GM06990 (cell line): ENCODE results near the gene PCBP1.

Experiments
- DNase-seq: peaks from one replicate; pipeline ENCODE4 v3.0.0-alpha.2; 2011; ENCODE audit not compliant: insufficient read length; ENCODE audit errors: extremely low read depth
- H3K27me3 ChIP-seq: replicated peaks from 2 replicates; pipeline ENCODE4 v1.6.0; 2011; ENCODE audit warnings: low read length; ENCODE audit not compliant: control insufficient read depth, insufficient read depth
- H3K36me3 ChIP-seq: 2 replicates; pipeline ENCODE4 v1.5.1; 2011; ENCODE audit warnings: low read length; ENCODE audit not compliant: control insufficient read depth, insufficient read depth
- H3K4me3 ChIP-seq: replicated peaks from 2 replicates; pipeline ENCODE4 v1.5.1; 2011; ENCODE audit warnings: low read depth, mild to moderate bottlenecking, control low read depth, low read length
- CTCF ChIP-seq: IDR thresholded peaks from 2 replicates; pipeline ENCODE4 v1.5.1; 2011; ENCODE audit warnings: low read length, control low read depth, mild to moderate bottlenecking, inconsistent platforms; ENCODE audit not compliant: insufficient read depth, poor library complexity, severe bottlenecking

Gene PCBP1

GRCh38 chr2:70044290-70045040 is 42.8 kb upstream of the PCBP1 start:
- H3K27me3 ChIP-seq, result no peaks in the 10 kb centered on the region
- peaks cover 3% of the 10 kb centered on the region for H3K36me3 ChIP-seq
- no peak overlapping the region for H3K4me3 ChIP-seq
- no peak for DNase-seq
- no peak for TF ChIP-seq CTCF

GRCh38 chr2:70045405-70045804 is 41.9 kb upstream of the PCBP1 start:
- no peak for TF ChIP-seq CTCF
- no peak for DNase-seq
- Histone ChIP-seq H3K27me3 (no peaks in the 10 kb centered on the region), H3K36me3 (peaks cover 3% of the 10 kb centered on the region), H3K4me3 (no peak overlapping the region)

GRCh38 chr2:70045932-70046331 is 41.3 kb upstream of the PCBP1 start:
- no peak for TF ChIP-seq CTCF
- Histone ChIP-seq H3K27me3 (no peaks in the 10 kb centered on the region), H3K36me3 (peaks cover 5% of the 10 kb centered on the region), H3K4me3 (no peak overlapping the region)
- no peak for DNase-seq

- DNase-seq, result no peak
- peaks cover 5% of the 10 kb centered on the region for H3K36me3 ChIP-seq
- no peak for TF ChIP-seq CTCF
These were observed 40.7 kb upstream of the PCBP1 start for GRCh38 chr2:70046534-70046933.

GRCh38 chr2:70047451-70047850 is 39.8 kb upstream of the PCBP1 start:
- peaks cover 5% of the 10 kb centered on the region for H3K36me3 ChIP-seq
- no peak for TF ChIP-seq CTCF

More at GRCh38 chr2:70046534-70046933, 40.7 kb upstream of the PCBP1 start:
- Histone ChIP-seq H3K27me3 (no peaks in the 10 kb centered on the region), H3K4me3 (no peak overlapping the region)

More at GRCh38 chr2:70047451-70047850, 39.8 kb upstream of the PCBP1 start:
- DNase-seq, result no peak
- no peak overlapping the region for H3K4me3 ChIP-seq
- H3K27me3 ChIP-seq, result no peaks in the 10 kb centered on the region
